Endodermal cell (in vitro differentiated cells): ENCODE results near the gene TIGD2. TPM values are rescaled to one million over a fixed set of nuclear protein-coding genes. Genes with fewer than 3 reads are reported as not detected.

Source experiments
- DNase-seq: peaks from one replicate; pipeline ENCODE4 v3.0.0-alpha.2; 2017
- H3K27ac ChIP-seq: 2 replicates; pipeline ENCODE4 v1.5.1; 2013; ENCODE audit warnings: mild to moderate bottlenecking, low read depth, low read length, moderate library complexity
- H3K27me3 ChIP-seq: 2 replicates; pipeline ENCODE4 v1.6.1; 2013; ENCODE audit warnings: mild to moderate bottlenecking, low read length, moderate library complexity; ENCODE audit not compliant: insufficient read depth, control insufficient read depth, poor library complexity, severe bottlenecking
- H3K36me3 ChIP-seq: 2 replicates; pipeline ENCODE4 v1.7.0; 2013; ENCODE audit warnings: mild to moderate bottlenecking, low read length, moderate library complexity; ENCODE audit not compliant: control insufficient read depth, insufficient read depth
- H3K4me1 ChIP-seq: one replicate; pipeline ENCODE4 v1.7.0; 2013; ENCODE audit warnings: low read length; ENCODE audit not compliant: control insufficient read depth, insufficient read depth
- H3K4me3 ChIP-seq: 2 replicates; pipeline ENCODE4 v1.5.1; 2013; ENCODE audit warnings: mild to moderate bottlenecking, low read length, moderate library complexity
- H3K9ac ChIP-seq: 2 replicates; pipeline ENCODE4 v1.6.1; 2013; ENCODE audit warnings: mild to moderate bottlenecking, low read length, moderate library complexity; ENCODE audit not compliant: poor library complexity, severe bottlenecking; ENCODE audit errors: extremely low read depth
- H3K9me3 ChIP-seq: 2 replicates; pipeline ENCODE4 v1.6.1; 2013; ENCODE audit warnings: mild to moderate bottlenecking, low read length, moderate library complexity; ENCODE audit not compliant: control insufficient read depth
- H3K27ac Mint-ChIP-seq: 2 replicates; pipeline ENCODE4 v1.8.0; 2020; ENCODE audit warnings: mixed read lengths
- H3K27me3 Mint-ChIP-seq: 2 replicates; pipeline ENCODE4 v1.8.0; 2021; ENCODE audit warnings: mild to moderate bottlenecking, mixed read lengths; ENCODE audit not compliant: insufficient read depth
- H3K36me3 Mint-ChIP-seq: 2 replicates; pipeline ENCODE4 v1.8.0; 2020; ENCODE audit warnings: low read depth, mixed read lengths
- H3K4me1 Mint-ChIP-seq: 2 replicates; pipeline ENCODE4 v1.8.0; 2020; ENCODE audit warnings: mixed read lengths
- H3K4me3 Mint-ChIP-seq: 2 replicates; pipeline ENCODE4 v1.8.0; 2020; ENCODE audit warnings: mild to moderate bottlenecking, moderate library complexity, mixed read lengths
- H3K9me3 Mint-ChIP-seq: 2 replicates; pipeline ENCODE4 v1.8.0; 2020; ENCODE audit warnings: mild to moderate bottlenecking, mixed read lengths
- CTCF ChIP-seq: fragments of 200-600 bp; sonication (generic); conservative IDR thresholded peaks from 2 replicates; pipeline ENCODE4 v1.5.0; 2021; ENCODE audit warnings: antibody characterized with exemption, mild to moderate bottlenecking
- whole genome bisulfite sequencing, 2 experiments: methylation state at CpG; one replicate each; pipeline versions ENCODE4 v1.1.5 to v1.1.7; 2013; ENCODE audit warnings: missing lambda C conversion rate in 2 of 2, mixed read lengths in 1 of 2; ENCODE audit not compliant: insufficient coverage in 1 of 2, insufficient read length in 1 of 2; 5-methylcytosine and 5-hydroxymethylcytosine counted together
- total RNA-seq, 2 donors: library from RNA; stranded (reverse); fragmentation: NEBNext Ultra II Directional in 1 of 2; extraction: Animal tissue kit (Norgen Biotek cat#: 25700) in 1 of 2; gene quantifications; 2 replicates in 1 of 2; 3 replicates in 1 of 2; pipeline ENCODE4 v1.2.1, GENCODE V29; 2021

TIGD2 gene
- total RNA-seq, 2 donors from 2014 or later, result 11.7 to 15.1 TPM

GRCh38 chr4:89113415-89113814 lies 2.1 kb downstream of the TIGD2 start:
- DNase-seq, result no peak
- Mint-ChIP-seq H3K4me1 (peaks cover 19% of the 10 kb centered on the region), H3K4me3 (no peak overlapping the region), H3K36me3 (peaks cover 24% of the 10 kb centered on the region), H3K27ac (no peak overlapping the region), H3K27me3 (peaks cover 26% of the 10 kb centered on the region), H3K9me3 (no peaks in the 10 kb centered on the region)
- Histone ChIP-seq H3K4me1 (peaks cover 9% of the 10 kb centered on the region), H3K27ac (no peak overlapping the region), H3K9me3 (no peaks in the 10 kb centered on the region), H3K9ac (no peak overlapping the region), H3K27me3 (peaks cover 15% of the 10 kb centered on the region), H3K4me3 (no peak overlapping the region), H3K36me3 (peaks cover 22% of the 10 kb centered on the region)
- TF ChIP-seq CTCF, result no peak
- WGBS, 2 experiments, result 91 to 96% methylated on average over 2 of the region's 2 CpGs

- peaks cover 24% of the 10 kb centered on the region for H3K36me3 Mint-ChIP-seq
- H3K27me3 Mint-ChIP-seq, result peaks cover 22% of the 10 kb centered on the region
- H3K4me3 Mint-ChIP-seq, result no peak overlapping the region
- H3K27ac ChIP-seq, result no peak overlapping the region
- H3K9ac ChIP-seq, result no peak overlapping the region
- no peak overlapping the region for H3K4me3 ChIP-seq
- H3K4me1 ChIP-seq, result peaks cover 9% of the 10 kb centered on the region
- peaks cover 15% of the 10 kb centered on the region for H3K27me3 ChIP-seq
- no peak for DNase-seq
- no peaks in the 10 kb centered on the region for H3K9me3 ChIP-seq
- no peak for TF ChIP-seq CTCF
- H3K27ac Mint-ChIP-seq, result no peak overlapping the region
- H3K9me3 Mint-ChIP-seq, result no peaks in the 10 kb centered on the region
- peaks cover 22% of the 10 kb centered on the region for H3K36me3 ChIP-seq
- peaks cover 19% of the 10 kb centered on the region for H3K4me1 Mint-ChIP-seq
- 93 to 100% methylated on average over 3 of the region's 3 CpGs for WGBS, 2 experiments
Observed at GRCh38 chr4:89114100-89114499, 2.8 kb downstream of the TIGD2 start.

- Histone ChIP-seq H3K27me3 (no peaks in the 10 kb centered on the region), H3K9me3 (no peaks in the 10 kb centered on the region), H3K4me3 (no peak overlapping the region), H3K27ac (no peak overlapping the region), H3K4me1 (peaks cover 7% of the 10 kb centered on the region), H3K36me3 (peaks cover 22% of the 10 kb centered on the region), H3K9ac (no peak overlapping the region)
- 66% methylated on average over 3 of the region's 3 CpGs; no CpG with 5 or more reads in 1 of the 2 experiments for WGBS, 2 experiments
- peaks cover 24% of the 10 kb centered on the region for H3K36me3 Mint-ChIP-seq
- no peak overlapping the region for H3K27ac Mint-ChIP-seq
- H3K27me3 Mint-ChIP-seq, result peaks cover 1% of the 10 kb centered on the region
- H3K4me3 Mint-ChIP-seq, result no peak overlapping the region
- DNase-seq, result no peak
- no peaks in the 10 kb centered on the region for H3K9me3 Mint-ChIP-seq
- peaks cover 10% of the 10 kb centered on the region for H3K4me1 Mint-ChIP-seq
- TF ChIP-seq CTCF, result no peak
Observed at GRCh38 chr4:89117115-89117514, 5.8 kb downstream of the TIGD2 start.
